GM12878 (cell line): ENCODE results near the gene CDC42EP3.

Experiments used
- HDAC2 ChIP-seq: fragments of 200-600 bp; sonication (generic); IDR thresholded peaks from 2 replicates; pipeline ENCODE4 v1.6.1; 2017
- TF ChIP-seq, protein P1 (sequence below): fragments of 450-650 bp; IDR thresholded peaks from 2 replicates; pipeline ENCODE4 v1.6.1; 2018; ENCODE audit warnings: borderline replicate concordance, mild to moderate bottlenecking; ENCODE audit not compliant: partially characterized antibody
- TF ChIP-seq, protein P2 (sequence below), 3 experiments: IDR thresholded peaks in 2 of 3; conservative IDR thresholded peaks in 1 of 3; 2 replicates each; pipeline ENCODE4 v1.5.1; 2011; ENCODE audit warnings: low read depth in 3 of 3, low read length in 3 of 3, mild to moderate bottlenecking in 3 of 3, control low read depth in 2 of 3, moderate library complexity in 2 of 3, inconsistent platforms in 1 of 3, mixed read lengths in 1 of 3; ENCODE audit not compliant: control insufficient read depth in 2 of 3, insufficient read depth in 1 of 3; ENCODE audit errors: extremely low read depth in 1 of 3

DNA sequence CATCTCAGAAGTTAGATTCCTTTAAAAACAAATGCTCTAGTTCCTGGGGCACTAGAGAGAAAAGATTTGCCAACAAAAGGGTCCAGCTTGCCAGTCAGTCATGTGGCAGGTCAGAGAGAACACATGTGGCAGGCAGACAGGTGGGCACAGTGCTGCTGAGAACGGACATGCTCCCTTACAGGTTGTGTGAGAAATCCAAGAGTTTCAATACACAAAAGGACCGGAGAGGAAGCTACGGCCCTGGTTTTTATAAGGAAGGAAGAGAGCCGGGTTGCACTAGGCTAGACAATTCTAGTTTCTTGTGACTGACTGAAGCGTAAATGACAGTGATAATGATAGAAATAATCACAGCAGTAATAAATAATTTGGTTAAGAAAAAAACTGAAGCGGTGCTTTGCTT, 18.3 kb downstream of the CDC42EP3 start:
- TF ChIP-seq, protein P1, sequence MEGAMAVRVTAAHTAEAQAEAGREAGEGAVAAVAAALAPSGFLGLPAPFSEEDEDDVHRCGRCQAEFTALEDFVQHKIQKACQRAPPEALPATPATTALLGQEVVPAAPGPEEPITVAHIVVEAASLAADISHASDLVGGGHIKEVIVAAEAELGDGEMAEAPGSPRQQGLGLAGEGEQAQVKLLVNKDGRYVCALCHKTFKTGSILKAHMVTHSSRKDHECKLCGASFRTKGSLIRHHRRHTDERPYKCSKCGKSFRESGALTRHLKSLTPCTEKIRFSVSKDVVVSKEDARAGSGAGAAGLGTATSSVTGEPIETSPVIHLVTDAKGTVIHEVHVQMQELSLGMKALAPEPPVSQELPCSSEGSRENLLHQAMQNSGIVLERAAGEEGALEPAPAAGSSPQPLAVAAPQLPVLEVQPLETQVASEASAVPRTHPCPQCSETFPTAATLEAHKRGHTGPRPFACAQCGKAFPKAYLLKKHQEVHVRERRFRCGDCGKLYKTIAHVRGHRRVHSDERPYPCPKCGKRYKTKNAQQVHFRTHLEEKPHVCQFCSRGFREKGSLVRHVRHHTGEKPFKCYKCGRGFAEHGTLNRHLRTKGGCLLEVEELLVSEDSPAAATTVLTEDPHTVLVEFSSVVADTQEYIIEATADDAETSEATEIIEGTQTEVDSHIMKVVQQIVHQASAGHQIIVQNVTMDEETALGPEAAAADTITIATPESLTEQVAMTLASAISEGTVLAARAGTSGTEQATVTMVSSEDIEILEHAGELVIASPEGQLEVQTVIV, result no peak
- TF ChIP-seq, protein P2, sequence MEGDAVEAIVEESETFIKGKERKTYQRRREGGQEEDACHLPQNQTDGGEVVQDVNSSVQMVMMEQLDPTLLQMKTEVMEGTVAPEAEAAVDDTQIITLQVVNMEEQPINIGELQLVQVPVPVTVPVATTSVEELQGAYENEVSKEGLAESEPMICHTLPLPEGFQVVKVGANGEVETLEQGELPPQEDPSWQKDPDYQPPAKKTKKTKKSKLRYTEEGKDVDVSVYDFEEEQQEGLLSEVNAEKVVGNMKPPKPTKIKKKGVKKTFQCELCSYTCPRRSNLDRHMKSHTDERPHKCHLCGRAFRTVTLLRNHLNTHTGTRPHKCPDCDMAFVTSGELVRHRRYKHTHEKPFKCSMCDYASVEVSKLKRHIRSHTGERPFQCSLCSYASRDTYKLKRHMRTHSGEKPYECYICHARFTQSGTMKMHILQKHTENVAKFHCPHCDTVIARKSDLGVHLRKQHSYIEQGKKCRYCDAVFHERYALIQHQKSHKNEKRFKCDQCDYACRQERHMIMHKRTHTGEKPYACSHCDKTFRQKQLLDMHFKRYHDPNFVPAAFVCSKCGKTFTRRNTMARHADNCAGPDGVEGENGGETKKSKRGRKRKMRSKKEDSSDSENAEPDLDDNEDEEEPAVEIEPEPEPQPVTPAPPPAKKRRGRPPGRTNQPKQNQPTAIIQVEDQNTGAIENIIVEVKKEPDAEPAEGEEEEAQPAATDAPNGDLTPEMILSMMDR (IDR thresholded peaks at IDR 0.05 in 2 of 3, conservative IDR thresholded peaks at IDR 0.05 in 1 of 3; ENCODE audit: control insufficient read depth in 2 of 3, extremely low read depth in 1 of 3, insufficient read depth in 1 of 3, low read depth in 3 of 3, low read length in 3 of 3), result no peak
- no peak for TF ChIP-seq HDAC2
